Measurements from ENCODE around the gene DUSP7.

The DUSP7 gene

DNA sequence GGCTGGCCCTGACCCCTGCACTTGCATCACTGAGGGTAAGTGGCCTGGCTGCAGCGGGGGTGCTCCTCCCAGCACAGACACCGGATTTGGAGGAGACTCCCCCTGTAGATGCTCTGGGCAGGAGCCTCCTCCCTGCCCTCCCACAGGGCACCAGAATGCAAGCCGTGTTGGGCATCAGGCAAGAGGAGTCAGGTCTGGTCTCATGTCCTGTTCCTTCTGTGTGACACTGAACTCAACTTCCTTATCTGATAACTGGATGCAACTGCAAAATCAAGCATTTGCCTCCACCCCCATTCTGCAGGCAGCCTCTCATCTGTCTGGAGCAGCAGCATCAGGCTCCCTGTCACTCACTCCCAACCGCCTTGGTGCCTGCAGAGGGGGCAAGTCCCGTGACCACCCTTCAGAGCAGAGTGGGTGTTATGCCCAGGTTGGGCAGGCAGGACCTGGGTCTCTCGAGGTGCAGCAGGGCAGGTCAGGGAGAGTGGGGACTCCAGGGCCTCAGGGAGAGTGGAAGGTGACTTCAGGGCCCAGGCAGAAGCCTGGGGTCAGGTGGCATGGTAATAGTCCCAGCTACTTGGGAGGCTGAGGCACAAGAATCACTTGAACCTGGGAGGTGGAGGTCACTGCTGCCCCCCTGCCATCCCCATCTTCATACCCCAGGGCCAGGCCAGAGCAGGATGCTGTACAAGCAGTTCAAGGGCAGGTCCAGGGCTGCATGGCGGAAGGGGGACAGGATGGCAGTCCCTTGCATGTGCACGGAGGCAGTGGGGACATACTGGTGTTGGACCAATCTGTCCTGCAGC, 50.2 kb downstream of the DUSP7 start:
- no peak for DNase-seq (ENCODE audit: low read depth)

DNA sequence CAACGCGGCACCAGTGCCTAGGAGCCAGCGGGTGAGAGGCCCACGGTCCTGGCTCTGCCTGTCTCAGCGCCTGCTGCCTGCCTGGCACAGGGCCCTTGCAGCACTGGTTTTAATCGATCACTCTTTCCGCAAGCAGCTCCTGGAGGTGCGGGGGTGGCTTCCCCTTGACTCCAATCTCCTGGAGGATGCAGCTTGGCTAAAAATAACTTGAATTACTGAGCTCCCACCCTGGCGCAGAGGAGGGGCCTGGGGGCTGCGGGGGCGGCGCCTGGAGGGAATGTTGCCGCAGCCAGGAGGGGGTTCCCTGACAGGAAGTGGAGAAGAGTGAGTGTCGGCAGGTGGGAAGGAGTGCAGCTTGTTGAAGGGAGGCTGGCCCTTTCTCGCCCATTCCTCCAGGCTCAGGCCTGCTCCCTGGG, 50.8 kb downstream of the DUSP7 start:
- no peak for DNase-seq (ENCODE audit: low read depth)

GRCh38 chr3:52004906-52005395, 51.4 kb downstream of the DUSP7 start:
- no peak for DNase-seq (ENCODE audit: low read depth)

DNA sequence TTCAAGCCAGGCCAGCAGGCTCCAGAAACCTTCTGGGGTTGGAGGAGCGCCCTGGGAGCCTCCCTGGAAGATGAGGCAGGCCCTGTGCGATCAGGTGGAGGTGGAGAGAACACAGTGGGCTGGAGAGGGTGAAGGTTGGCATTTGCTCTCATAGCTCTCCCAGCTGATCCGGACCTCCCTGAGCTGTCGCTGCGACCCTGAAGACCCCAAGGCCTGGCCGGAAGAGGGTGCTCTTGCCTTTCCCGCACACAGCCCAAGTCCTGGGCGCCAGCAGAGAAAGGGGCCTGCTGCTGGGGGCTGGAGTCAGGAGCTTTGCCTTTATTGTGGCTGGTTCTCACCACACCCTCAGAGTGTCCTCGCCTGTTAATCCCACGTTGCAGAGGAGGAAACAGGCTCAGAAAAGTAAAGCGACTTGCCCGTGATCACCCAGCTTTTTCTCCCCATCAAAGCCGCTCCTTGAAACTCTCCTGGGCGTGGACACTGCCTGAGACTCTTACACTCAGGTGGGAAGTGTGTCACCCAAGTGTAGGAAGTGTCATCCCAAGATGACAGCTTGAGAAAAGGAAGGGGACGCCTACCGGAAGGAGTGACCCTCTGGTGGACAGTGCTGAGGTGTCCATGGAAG, 52.1 kb downstream of the DUSP7 start:
- DNase-seq (ENCODE audit: low read depth): no peak

GRCh38 chr3:52002748-52003147, 53.6 kb downstream of the DUSP7 start:
- DNase-seq (ENCODE audit: low read depth): no peak

- no peak for DNase-seq (ENCODE audit: low read depth)
Observed at GRCh38 chr3:52001443-52001974, 54.9 kb downstream of the DUSP7 start.

GRCh38 chr3:51999846-52000245, 56.5 kb downstream of the DUSP7 start:
- DNase-seq (ENCODE audit: low read depth): no peak
